GM13976 (cell line): ENCODE results near the gene TPM2.

Experiments
- DNase-seq: peaks from one replicate; pipeline ENCODE4 v3.0.0; 2012; ENCODE audit warnings: low spot score
- in situ Hi-C: fragments of 300-500 bp; cut with MboI; formaldehyde crosslinking; loops from one replicate; pipeline ENCODE4 v1.12.0; 2022; ENCODE audit warnings: low sequenced_read_pairs, mixed read lengths, inconsistent platforms; ENCODE audit not compliant: unreplicated experiment
- TF ChIP-seq, protein P1 (sequence below): IDR thresholded peaks from 2 replicates; pipeline ENCODE4 v1.5.1; 2012; ENCODE audit warnings: borderline replicate concordance, mild to moderate bottlenecking; ENCODE audit not compliant: insufficient read depth; ENCODE audit errors: extremely low read depth, missing control alignments, control extremely low read depth

The TPM2 gene

DNA sequence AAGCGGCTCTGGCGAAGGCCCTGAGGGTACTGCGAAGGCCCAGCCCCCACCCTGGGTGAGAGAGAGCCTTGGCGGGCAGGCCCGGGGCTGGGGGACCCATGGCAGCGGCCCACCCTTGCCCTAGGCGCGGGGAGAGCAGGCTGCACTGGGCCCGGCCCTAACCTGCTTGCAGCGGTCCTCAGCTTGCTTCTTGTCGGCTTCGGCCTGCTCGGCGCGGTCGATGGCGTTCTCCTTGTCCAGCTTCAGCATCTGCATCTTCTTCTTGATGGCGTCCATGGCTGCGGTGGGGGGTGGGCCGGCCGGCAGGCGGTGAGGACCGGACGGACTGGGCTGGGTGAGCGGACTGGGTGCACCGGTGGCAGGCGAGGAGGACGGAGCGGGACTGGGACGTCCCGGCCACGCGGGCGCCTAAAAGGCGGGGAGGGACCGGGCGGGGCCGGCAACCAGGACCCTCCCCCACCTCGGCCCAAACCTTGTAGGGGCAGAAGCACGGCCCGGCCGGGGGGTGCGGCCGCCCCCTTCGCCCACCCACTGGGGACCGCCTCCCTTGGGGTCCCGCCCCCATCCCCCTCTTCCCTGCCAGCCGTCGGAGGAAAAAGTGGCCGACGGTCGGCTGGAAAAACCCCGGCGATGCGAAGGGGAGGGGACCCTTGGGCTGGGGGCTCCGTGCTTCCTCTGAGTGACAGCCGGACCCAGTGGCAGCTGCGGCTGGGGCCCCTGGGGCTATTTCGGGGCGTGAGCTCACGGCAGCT lies at the start of gene TPM2:
Gene TPM2, minus strand, starts transcription at position 384 of the 752 bp plus-strand sequence. Its CDS starts 108 bp downstream, at position 276.
- DNase-seq: peak; percentile 69
- in situ Hi-C loops: no loop called here
- TF ChIP-seq, protein P1, sequence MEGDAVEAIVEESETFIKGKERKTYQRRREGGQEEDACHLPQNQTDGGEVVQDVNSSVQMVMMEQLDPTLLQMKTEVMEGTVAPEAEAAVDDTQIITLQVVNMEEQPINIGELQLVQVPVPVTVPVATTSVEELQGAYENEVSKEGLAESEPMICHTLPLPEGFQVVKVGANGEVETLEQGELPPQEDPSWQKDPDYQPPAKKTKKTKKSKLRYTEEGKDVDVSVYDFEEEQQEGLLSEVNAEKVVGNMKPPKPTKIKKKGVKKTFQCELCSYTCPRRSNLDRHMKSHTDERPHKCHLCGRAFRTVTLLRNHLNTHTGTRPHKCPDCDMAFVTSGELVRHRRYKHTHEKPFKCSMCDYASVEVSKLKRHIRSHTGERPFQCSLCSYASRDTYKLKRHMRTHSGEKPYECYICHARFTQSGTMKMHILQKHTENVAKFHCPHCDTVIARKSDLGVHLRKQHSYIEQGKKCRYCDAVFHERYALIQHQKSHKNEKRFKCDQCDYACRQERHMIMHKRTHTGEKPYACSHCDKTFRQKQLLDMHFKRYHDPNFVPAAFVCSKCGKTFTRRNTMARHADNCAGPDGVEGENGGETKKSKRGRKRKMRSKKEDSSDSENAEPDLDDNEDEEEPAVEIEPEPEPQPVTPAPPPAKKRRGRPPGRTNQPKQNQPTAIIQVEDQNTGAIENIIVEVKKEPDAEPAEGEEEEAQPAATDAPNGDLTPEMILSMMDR: no peak

DNA sequence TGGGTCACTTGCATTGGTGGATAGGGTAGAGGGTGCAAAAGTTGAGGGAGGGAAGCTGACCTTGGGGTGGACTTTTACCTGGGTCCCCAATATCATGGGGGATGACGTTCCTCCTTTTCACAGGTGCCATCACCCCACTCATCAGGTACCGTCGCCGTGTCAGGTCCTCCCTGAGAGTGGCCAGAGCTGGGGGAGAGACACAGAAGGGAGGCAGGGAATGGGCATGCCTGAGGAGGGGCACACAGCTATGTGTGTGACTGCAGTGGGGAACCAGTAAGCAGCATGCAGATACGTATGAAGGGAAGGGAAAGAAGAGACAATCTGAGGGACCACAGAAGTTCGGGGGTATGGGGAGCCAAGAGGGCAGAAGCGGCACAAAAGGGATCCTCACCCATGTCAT lies 49.2 kb upstream of the TPM2 start:
- in situ Hi-C loops: no loop called here
- TF ChIP-seq, protein P1: no peak
- DNase-seq: no peak

DNA sequence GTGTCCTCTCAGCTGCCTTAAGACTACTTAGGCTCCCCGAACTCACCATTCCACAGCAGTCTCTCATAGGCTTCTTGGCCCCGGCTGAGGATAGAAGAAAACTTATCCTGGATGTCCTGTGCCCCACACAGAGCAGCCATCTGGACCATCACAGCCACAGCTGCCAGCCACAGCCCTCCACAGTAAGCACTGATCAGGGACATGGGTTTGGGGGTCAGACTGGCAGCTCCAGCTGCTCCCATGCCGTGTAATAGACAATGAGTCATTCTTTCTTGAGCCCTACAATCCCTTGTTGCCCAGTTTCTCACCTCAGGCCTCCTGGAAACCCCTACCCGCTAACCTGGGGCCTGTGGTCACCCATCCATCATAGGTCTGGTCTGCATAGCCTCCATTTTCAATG lies 48.5 kb upstream of the TPM2 start:
- no peak for DNase-seq
- in situ Hi-C loops: no loop called here
- TF ChIP-seq, protein P1: no peak

DNA sequence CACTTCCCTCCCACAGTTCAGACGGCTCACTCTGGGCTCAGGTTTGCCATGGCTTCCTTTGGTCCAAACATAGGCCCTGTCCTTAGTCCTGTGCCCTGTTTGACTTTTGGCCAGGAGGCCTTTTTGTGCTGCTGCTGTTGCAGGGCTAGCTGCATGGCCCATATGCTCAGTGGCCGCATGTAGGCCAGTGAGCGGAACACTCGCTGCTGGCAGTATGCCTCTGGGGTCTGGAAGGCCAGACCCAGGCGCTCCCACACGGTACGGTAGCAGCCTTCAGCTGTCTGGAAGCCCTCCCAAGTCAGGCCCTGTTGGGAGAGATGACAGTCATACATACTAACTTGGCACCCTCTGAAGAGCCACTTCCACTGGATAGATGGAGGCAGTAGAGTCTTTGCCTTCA lies 47.4 kb upstream of the TPM2 start:
- TF ChIP-seq, protein P1: no peak
- DNase-seq: no peak
- in situ Hi-C loops: no loop called here

DNA sequence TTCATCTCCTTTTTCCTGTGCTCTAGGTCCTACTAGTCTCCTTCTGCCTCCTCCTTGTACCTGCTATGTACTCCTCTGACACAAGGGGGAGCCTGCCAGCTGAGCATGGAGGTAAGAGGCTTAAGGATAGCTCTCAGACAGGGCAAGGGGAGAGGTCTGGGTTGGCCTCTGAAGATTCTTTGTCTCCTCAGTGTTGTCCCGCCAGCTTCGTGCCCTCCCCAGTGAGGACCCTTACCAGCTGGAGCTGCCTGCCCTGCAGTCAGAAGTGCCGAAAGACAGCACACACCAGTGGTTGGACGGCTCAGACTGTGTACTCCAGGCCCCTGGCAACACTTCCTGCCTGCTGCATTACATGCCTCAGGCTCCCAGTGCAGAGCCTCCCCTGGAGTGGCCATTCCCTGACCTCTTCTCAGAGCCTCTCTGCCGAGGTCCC lies 46.5 kb upstream of the TPM2 start:
- TF ChIP-seq, protein P1: peak; percentile 93
- DNase-seq: peak; percentile 79
- in situ Hi-C loops: no loop called here

DNA sequence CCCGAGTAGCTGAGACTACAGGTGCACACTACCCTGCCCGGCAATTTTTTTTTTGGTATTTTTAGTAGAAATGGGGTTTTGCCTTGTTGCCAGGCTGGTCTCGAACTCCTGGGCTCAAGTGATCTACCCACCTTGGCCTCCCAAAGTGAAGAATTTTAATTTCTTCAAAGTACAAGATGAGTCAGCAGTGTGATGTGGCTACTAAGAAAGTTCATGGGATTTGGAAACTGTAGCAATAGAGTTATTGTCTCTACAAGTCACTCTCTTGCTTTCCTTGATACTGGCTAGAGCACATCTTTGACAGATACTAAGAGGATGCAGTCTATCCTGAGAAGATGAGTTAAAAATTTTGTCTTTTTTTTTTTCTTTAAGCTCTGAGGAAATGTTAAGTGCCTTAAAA lies 44.4 kb upstream of the TPM2 start:
- no peak for DNase-seq
- in situ Hi-C loops: no loop called here
- TF ChIP-seq, protein P1: no peak
